Heart left ventricle (tissue), 16 donors: ENCODE results near the gene MAPT. TPM values are rescaled to one million over a fixed set of nuclear protein-coding genes. Genes with fewer than 3 reads are reported as not detected.

Experiments
- ATAC-seq, 4 donors: fragments of 200-7000 bp; cut with Tn5 transposase; one replicate each; pipeline ENCODE4 v1.9.1; 2020 to 2022; ENCODE audit warnings: moderate library complexity in 4 of 4, mild to moderate bottlenecking in 3 of 4, moderate number of reproducible peaks in 1 of 4
- DNase-seq, 5 donors: peaks; one replicate each; pipeline ENCODE4 v3.0.0-alpha.2; 2020
- H3K27ac ChIP-seq, 12 donors: fragments of 200-600 bp; sonication (generic) in 4 of 12; one replicate each; pipeline versions ENCODE4 v1.5.0 to v1.8.0; 2016 to 2022; ENCODE audit warnings: mild to moderate bottlenecking in 2 of 12
- H3K27me3 ChIP-seq, 9 donors: fragments of 200-600 bp; sonication (generic) in 2 of 9; one replicate each; pipeline versions ENCODE4 v1.5.1 to v1.8.0; 2016 to 2022; ENCODE audit warnings: mild to moderate bottlenecking in 3 of 9
- H3K36me3 ChIP-seq, 9 donors: fragments of 200-600 bp; sonication (generic) in 2 of 9; one replicate each; pipeline versions ENCODE4 v1.5.0 to v1.8.0; 2018 to 2022; ENCODE audit warnings: mild to moderate bottlenecking in 2 of 9
- H3K4me1 ChIP-seq, 12 donors: fragments of 200-600 bp; sonication (generic) in 4 of 12; one replicate each; pipeline versions ENCODE4 v1.5.0 to v1.8.0; 2016 to 2022; ENCODE audit warnings: mild to moderate bottlenecking in 3 of 12
- H3K4me3 ChIP-seq, 12 donors: fragments of 200-600 bp; sonication (generic) in 4 of 12; one replicate each; pipeline versions ENCODE4 v1.5.0 to v1.8.0; 2017 to 2022; ENCODE audit warnings: mild to moderate bottlenecking in 9 of 12, moderate library complexity in 4 of 12
- H3K9me3 ChIP-seq, 12 donors: fragments of 200-600 bp; sonication (generic) in 4 of 12; one replicate each; pipeline versions ENCODE4 v1.5.0 to v1.8.0; 2016 to 2022; ENCODE audit warnings: mild to moderate bottlenecking in 1 of 12
- POLR2A ChIP-seq, 2 donors: fragments of 450-650 bp; IDR thresholded peaks; one replicate each; pipeline ENCODE4 v1.6.1; 2017; ENCODE audit warnings: antibody characterized with exemption in 2 of 2, mild to moderate bottlenecking in 2 of 2, moderate library complexity in 2 of 2
- WGBS, 4 donors: extraction: QIAGEN DNeasy Blood & Tissue Kit in 2 of 4; methylation state at CpG; one replicate each; pipeline versions ENCODE4 v1.1.5 to v1.1.7; 2013 to 2018; 5-methylcytosine and 5-hydroxymethylcytosine counted together
- intact Hi-C, 10 donors: fragments of 100-400 bp; cut with DNase I; formaldehyde crosslinking; loops; one replicate each; pipeline versions ENCODE4 v1.11.1 to v1.14.2; 2022
- polyA plus RNA-seq, 2 donors: library from polyadenylated mRNA; stranded (reverse); fragments of 200-250 nt; gene quantifications; one replicate each; pipeline ENCODE4 v1.2.3, GENCODE V29; 2013
- total RNA-seq, 9 donors: library from RNA; depleted of rRNA in 2 of 9; stranded (reverse); fragments of >200 nt in 2 of 9; fragmentation: NEBNext Ultra II Directional in 3 of 9; extraction: Animal tissue kit (Norgen Biotek cat#: 25700) in 3 of 9; gene quantifications; one replicate each; pipeline versions ENCODE4 v1.1.0 to v1.2.4, GENCODE V29; 2016 to 2023
- TF ChIP-seq, protein P1 (sequence below), 12 donors: fragments of 200-600 bp; sonication (generic) in 4 of 12; IDR thresholded peaks; one replicate each; pipeline versions ENCODE4 v1.5.0 to v1.8.0; 2018 to 2022; ENCODE audit warnings: antibody characterized with exemption in 12 of 12, mild to moderate bottlenecking in 5 of 12
- donor health status: ischemic (EF 13 %, LVEDD 7.1; RV severe dilation, severe dysfunction).
- donor health status: healthy with polysubstance abuse.
- donor health status: DM: no; HTN: yes; CAD: no.
- donor health status: DM: no; HTN: no; CAD: no.
- donor health status: ischemic (EF 25% LVEDD 6.9; RV normal size, moderate dysfunction).
- donor health status: ischemic (EF 25% LVEDD 5.7; RV mildly dilated, moderate dysfunction).
- donor health status: healthy.
- donor health status: DM: yes; HTN: yes; CAD: no.
- donor health status: ischemic (EF 35%, LVEDD 5.7; RV mildly dilated, moderate dysfunction).
- donor health status: nonischemic (EF 11% LVEDD 7.7; RV severe dilation, severe dysfunction).
- donor health status: DM: yes; HTN: yes; CAD: no.
- donor health status: PGD.
- donor health status: ischemic (EF 29% LVEDD 5.4; RV normal size, mild dysfunction).
- donor health status: nonischemic (EF 23%, LVEDD 6.1; RV moderate dilation, normal function).

Gene MAPT
- total and polyA plus RNA-seq, 11 donors, result 2.9 to 70.4 (median 29.3) TPM

DNA sequence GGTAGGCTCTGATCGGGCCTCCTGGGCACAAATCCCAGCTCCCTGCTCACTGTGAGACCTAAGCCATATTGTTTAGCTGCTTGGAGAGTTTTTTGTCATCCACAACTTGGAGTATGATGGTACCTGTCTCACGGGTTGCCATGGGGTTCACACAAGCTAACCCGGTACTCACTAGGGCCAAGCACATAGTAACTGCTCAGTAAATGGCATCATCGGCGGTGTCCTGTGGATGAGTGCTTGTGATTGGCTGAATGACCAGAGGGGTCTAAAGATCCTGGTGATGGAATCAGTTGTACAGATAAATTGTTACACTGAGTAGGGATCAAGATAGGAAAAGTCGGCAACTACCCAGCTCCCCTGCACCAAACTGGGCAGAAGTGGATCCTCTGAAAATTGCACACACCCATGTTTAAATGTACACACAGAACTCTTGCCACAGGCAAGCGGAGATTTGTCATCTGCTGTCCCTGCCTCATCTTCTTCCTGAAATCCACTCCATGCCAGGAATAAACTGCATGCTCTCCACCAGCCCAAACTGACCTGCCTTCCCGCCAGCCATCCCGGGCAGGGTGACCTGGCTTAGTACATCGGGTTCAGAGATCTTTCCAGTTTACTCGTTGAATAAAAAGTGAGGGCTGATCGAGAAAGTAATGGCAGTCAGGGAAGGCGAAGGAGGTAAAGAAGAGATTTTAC is 6.5 kb downstream of the MAPT start:
- Histone ChIP-seq H3K4me1 (peaks cover 0 to 50% (median 14%) of the 10 kb centered on the region in 12 donors), H3K27ac (no peak overlapping the region), H3K9me3 (no peaks in the 10 kb centered on the region), H3K27me3 (peaks cover 0 to 41% (median 15%) of the 10 kb centered on the region in 9 donors), H3K36me3 (no peaks in the 10 kb centered on the region), H3K4me3 (no peak overlapping the region)
- DNase-seq, result no peak
- 83 to 91% (median 85%) methylated on average over 10 to 13 of the region's 13 CpGs for WGBS, 4 donors
- intact Hi-C loops, result no loop called here
- no peak for ATAC-seq
- no peak for TF ChIP-seq POLR2A (IDR thresholded peaks at IDR 0.05)
- TF ChIP-seq, protein P1, sequence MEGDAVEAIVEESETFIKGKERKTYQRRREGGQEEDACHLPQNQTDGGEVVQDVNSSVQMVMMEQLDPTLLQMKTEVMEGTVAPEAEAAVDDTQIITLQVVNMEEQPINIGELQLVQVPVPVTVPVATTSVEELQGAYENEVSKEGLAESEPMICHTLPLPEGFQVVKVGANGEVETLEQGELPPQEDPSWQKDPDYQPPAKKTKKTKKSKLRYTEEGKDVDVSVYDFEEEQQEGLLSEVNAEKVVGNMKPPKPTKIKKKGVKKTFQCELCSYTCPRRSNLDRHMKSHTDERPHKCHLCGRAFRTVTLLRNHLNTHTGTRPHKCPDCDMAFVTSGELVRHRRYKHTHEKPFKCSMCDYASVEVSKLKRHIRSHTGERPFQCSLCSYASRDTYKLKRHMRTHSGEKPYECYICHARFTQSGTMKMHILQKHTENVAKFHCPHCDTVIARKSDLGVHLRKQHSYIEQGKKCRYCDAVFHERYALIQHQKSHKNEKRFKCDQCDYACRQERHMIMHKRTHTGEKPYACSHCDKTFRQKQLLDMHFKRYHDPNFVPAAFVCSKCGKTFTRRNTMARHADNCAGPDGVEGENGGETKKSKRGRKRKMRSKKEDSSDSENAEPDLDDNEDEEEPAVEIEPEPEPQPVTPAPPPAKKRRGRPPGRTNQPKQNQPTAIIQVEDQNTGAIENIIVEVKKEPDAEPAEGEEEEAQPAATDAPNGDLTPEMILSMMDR (IDR thresholded peaks at IDR 0.05), result no peak

DNA sequence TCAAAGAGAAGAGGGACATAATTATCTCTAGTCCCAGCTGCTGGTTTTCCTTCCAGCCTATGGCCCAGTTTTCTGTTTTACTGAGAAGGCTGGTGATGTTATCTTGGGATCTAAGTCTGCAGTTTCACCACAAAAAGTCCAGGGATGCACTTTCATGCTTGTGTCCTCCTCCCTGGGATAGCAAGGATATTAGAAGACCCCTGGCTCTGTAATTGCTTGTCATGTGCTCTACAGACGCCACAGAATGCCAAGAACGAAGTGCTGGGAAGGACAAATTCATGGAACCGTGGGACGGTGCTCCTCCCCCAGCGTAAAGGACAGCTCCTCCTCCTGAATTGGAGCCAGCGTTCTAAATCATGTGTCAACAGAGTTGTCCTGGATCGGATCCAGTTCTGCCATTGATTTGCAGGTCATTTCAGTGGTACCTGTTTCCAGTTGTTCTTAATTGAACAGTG is 8.6 kb downstream of the MAPT start:
- peaks cover 0 to 43% (median 9%) of the 10 kb centered on the region in 12 donors for H3K4me1 ChIP-seq
- DNase-seq (peak in 3 of 5 donors; percentile 45 to 58 (median 54)), ATAC-seq (peak in 3 of 4 donors; percentile 65 to 70 (median 69))
- 22 to 53% (median 31%) methylated on average over 7 of the region's 7 CpGs for WGBS, 4 donors
- peaks cover 0 to 21% (median 2%) of the 10 kb centered on the region in 9 donors for H3K27me3 ChIP-seq
- no peaks in the 10 kb centered on the region for H3K36me3 ChIP-seq
- peak overlapping the region in 5 of 12 donors; percentile 19 to 68 (median 29) for H3K27ac ChIP-seq
- intact Hi-C loops, result no loop called here
- no peaks in the 10 kb centered on the region for H3K9me3 ChIP-seq
- TF ChIP-seq POLR2A (IDR thresholded peaks at IDR 0.05), result no peak
- TF ChIP-seq, protein P1 (IDR thresholded peaks at IDR 0.05), result no peak
- H3K4me3 ChIP-seq, result peak overlapping the region in 2 of 12 donors; percentile 8 to 18

DNA sequence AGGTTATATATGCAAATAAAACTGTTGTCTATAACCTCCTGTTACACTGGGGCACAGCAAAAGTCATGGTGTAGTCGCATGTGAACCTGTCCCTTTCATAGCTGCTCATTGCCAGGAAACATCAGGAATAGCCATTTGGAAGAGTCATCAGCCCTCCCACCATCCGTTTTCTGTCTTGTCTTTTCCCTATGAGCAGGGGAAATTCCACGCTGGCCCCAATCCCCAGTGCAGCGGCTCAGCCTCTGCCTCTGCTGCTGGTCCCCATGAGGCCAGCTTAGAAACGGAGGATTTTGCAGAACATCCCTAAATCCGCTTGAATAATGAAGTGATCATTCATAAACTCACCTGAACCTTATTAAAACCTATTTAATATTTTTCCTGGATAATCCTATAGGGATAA is 10.5 kb downstream of the MAPT start:
- ATAC-seq, result no peak
- Histone ChIP-seq H3K27me3 (peaks cover 0 to 3% (median 0%) of the 10 kb centered on the region in 9 donors), H3K9me3 (no peaks in the 10 kb centered on the region), H3K4me3 (no peak overlapping the region), H3K36me3 (no peaks in the 10 kb centered on the region), H3K4me1 (peaks cover 0 to 46% (median 9%) of the 10 kb centered on the region in 12 donors), H3K27ac (no peak overlapping the region)
- WGBS, 4 donors, result 40 to 59% (median 49%) methylated on average over 6 of the region's 6 CpGs
- DNase-seq, result no peak
- TF ChIP-seq, protein P1 (IDR thresholded peaks at IDR 0.05), result no peak
- TF ChIP-seq POLR2A (IDR thresholded peaks at IDR 0.05), result no peak
- intact Hi-C loops, result no loop called here

DNA sequence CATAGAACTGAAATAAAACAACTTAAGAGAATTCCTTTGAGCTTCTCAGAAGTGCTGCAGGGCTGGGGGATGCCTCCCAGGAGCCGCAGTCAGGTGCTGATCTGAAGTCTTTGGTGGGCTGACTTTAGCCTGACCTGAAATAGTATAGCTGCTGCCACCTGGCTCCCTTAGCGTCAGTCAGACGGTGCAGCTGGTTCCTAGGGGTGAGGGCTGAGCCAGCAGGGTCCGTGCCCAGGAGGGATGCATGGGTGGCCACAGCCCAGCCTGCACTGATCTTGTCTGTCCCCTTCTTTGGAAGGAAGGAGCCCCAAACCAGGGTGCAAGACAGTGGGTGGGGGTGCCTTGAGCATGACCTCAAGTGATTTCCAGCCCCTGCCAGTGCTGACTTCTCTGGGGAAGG is 11.5 kb downstream of the MAPT start:
- H3K27ac ChIP-seq, result no peak overlapping the region
- H3K27me3 ChIP-seq, result no peaks in the 10 kb centered on the region
- peaks cover 0 to 42% (median 9%) of the 10 kb centered on the region in 12 donors for H3K4me1 ChIP-seq
- no peak overlapping the region for H3K4me3 ChIP-seq
- no peaks in the 10 kb centered on the region for H3K9me3 ChIP-seq
- intact Hi-C loops, result no loop called here
- ATAC-seq (peak in 1 of 4 donors; percentile 25), DNase-seq (no peak)
- no peaks in the 10 kb centered on the region for H3K36me3 ChIP-seq
- TF ChIP-seq POLR2A (IDR thresholded peaks at IDR 0.05), result no peak
- TF ChIP-seq, protein P1 (IDR thresholded peaks at IDR 0.05), result no peak
- 46 to 78% (median 49%) methylated on average over 1 to 4 of the region's 4 CpGs for WGBS, 4 donors
